Activated CD4-positive, alpha-beta T cell treated with anti-CD3 and anti-CD28 coated beads, Interleukin-2, Interleukin-4, amounts not matched to agents 100 ng/mL and 50 ng/mL, durations not matched to agents 16 hours and 8 hours (primary cell): Measurements from ENCODE around the gene SH3TC1.

ENCODE experiments used
- DNase-seq: peaks from one replicate; pipeline ENCODE4 v3.0.0-alpha.2; 2020; ENCODE audit warnings: low spot score

SH3TC1 gene

DNA sequence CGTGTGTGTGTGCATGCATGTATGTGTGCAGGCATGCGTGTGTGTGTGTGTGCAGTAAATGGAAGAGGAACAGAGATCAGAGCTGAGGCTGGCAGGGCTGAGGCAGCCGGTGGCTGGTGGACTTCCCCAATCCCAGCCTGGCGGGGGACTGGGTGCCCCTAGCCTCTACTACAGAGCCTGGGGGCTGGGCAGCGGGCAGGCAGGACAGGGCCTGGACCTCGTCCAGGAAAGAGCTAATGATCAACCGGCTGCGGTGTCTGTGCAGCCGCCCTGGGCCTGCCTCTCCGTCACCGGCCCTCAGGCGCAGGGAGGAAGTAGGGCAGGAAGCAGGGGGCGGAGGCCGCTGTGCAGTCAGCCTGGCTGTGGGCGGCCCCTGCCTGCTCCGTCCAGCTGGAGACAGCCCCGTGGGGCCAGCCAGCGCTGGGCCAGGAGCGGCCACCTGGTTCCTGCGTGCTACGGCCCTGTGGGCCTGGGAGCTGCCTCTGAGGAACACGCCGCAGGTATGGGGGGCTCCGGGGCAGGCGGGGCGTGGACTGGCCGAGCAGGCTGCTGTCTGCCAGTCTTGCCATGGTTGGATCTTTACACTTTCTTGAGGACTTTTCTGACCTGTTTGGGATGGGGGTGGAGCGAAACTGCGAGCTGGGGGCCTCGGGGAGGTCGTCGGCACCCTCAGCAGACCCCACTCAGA is at the start of gene SH3TC1:
TSS of gene SH3TC1 (plus strand) at position 385 of the 688 bp plus-strand sequence. CDS start 5,905 bp downstream, outside the sequence.
- peak; percentile 57 for DNase-seq

DNA sequence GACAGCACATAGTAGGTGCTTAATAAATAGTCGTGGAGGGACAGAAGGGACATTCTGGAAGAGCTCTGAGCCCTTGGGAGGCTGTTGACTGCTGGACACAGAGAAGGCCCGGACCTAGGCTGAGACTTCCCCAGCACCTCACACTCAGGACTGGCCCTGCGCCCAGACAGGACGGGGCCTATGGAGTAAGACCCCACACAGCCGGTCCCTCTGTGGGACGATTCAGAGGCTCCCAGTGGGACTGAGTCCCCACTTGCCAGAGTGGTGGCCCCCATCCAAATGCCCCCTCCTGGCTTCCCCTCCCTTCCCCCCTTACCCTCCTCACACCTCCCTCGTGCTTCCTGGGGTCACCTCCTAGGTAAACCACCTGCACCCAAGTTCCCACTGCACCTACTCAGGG is 49.4 kb upstream of the SH3TC1 start:
- no peak for DNase-seq

DNA sequence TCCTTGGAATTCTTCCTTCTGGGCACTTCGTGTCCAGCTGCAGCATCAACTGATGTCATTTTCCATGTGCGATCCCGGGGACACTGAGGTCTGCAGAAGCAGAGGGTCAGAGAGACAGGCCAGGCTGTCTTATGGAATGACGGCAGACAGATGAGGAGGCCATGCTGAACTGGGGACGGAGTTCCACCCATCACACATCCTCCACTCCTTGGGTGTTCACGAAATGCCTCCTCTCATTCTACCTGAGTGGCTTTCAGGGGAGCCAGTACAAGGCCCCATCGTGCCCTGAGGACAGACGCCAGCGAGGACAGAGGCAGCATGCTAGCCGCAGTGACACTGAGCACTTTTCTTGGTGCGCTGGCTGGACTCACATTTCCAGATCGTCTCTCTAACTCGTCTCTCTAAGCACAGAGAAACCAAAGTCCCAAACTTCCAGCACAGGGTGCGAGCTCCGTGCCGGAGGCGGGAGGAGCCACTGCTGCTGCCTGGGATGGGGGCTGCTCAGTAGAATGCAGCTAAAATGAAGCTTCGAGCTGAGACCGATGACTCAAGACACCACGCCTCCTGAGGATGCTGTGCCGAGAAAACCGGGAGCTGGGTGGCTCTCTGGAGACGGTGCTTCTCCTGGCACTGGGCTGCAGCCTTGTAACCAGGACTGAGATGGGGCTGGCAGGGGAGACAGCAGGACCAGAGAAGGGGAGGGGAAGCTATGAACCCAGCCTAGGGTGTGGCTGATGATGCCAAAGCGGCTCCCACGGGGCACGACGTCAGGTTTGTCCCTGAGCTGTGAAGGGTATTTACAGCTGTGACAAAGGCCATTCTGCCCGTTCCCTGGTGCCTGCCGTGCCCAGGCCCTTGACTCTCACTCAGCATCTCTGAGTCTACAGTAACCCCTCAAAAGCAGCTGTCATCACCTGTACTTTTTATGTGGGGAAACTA is 48.7 kb upstream of the SH3TC1 start:
- DNase-seq = no peak

DNA sequence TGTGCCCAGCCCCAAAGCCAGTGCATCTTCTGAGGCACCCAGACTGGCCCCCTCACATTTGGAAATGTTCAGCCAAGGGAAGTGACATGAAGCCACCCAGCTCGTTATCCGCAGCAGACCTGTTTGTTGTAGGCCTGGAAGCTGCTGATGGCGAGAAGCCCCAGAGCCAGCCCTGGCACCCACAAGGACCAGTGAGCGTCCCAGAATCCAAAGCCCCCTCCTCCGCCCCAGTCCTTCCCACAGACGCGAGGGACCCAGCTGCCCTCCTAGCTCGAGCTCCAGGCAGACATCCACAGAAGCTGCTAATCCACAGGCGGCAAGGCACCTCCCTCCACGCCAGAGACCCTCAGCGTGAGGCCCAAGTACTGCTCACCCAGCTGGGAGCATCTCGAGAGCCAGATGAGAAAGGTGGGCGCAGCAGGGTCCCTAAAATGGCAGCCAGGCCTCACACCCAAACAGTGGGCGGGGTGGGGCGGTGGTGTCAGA is 47.9 kb upstream of the SH3TC1 start:
- DNase-seq = no peak

DNA sequence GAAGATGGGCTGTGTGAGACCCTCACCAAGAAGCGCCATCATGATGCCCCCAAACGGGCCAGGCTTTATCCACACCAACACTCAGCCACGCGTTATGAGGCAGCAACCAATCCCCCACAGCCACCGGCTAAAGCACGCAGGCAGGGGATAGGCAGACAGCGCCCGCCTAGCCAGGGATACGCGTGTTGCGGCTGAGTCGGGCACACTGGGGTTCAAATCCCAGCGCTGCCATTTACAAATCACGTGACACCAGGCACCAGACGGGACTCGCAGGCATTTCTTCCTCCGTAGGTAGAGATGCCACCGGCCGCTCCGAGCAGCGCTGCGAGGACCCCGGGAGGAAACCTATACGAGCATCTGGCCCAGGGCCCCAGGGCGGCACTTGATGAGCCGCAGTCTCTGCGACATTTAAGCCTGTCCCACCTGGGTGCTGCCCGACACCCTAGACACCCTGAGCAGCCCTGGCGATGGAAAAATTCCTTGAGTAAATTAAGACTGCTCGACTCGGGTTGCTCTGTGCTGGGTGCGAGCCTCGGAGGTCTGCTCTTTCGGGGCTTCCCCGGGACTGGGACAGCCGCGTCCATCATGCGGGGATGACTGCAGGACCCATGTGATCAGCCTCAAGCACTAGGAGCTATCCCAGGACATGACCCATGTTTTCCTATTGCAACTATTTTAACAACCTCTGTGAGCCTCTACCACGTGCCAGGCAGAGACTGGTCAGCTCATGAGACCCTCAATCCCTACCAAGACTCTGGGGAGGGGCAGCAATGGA is 46.8 kb upstream of the SH3TC1 start:
- DNase-seq = no peak

DNA sequence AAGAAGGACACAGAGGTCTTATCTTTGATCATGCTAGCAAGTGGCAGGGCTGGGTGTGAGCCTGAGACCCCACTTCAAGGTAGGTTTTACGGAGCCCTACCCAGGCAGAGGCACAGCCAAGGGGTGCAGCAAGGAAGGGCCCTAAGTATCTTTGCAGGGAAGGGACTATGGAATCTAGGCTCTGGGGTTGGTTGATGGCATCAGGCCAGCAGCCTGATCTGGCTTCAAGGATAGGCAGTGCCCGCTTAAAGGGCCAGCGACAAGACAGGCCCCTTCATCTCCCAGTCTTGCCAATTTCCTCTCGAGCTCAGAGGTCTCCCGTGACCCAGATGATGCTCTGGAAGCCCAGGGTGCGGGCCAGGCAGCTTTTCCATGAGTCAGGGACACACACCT is 46.2 kb upstream of the SH3TC1 start:
- DNase-seq = no peak

DNA sequence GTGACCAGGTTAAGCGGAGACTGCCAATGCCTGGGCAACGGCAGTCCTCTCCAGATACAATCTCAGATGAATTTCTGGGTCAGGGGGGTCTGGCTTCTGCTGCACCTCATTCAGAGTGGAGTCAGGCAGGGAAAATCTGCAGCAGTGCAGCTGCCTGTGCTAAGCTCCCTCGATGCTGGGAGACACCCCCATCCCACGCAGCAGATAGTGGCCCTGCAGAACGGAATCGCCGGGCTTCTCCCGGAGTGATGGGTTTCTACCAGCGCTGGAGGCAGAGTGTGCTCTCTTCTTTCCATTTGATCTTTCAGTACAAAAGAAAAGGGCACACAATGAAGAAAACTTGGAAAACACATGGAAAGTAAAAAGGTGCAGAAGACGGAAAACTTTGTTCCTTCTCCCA is 45.6 kb upstream of the SH3TC1 start:
- DNase-seq = no peak

DNA sequence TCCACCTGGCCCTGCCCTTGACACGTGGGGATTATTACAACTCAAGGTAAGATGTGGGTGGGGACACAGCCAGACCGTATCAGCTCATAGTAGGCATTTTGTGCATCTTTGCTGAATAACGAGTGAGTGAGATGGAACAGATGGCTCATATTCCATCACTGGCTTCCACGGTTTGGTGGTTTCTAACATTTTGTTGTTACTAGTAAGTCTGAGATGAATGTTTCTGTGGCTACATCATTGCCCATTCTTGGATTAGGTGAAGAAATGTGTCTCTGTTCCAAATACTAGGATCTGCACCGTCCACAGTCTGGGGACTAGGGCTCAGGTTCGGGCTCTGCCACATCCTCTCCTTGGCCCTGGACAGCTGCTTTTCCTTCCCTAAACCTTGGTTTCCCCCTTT is 44.0 kb upstream of the SH3TC1 start:
- no peak for DNase-seq

DNA sequence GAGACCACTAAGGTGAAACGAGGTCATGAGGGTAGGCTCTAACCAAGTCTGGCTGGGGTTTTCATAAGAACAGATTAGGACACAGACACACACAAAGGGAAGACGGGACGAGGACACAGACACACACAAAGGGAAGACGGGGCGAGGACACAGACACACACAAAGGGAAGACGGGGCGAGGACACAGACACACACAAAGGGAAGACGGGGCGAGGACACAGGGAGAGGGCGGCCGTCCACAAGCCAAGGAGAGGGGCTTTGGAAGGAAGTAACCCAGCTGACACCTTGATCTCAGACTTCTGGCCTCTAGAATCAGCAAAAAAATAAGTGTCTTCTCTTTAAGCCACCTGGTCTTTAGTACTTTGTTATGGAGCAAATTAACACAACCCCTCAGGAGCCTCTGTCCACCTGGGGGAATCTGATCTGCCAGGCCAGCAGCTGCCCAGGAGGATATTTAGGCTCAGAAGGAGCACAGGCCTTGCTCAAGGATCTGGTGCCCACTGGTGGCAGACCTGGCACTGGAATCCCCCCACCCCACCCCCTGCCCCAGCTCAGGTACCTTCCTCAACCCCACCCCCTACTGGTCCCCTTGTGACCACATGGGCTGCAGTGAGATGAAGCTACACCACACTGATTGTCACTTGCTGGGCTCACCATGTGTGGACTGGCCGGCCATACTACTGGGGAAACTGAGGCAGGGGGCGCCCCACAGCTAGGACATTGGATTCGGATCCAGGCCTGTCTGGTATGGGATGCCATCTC is 43.2 kb upstream of the SH3TC1 start:
- DNase-seq = no peak

DNA sequence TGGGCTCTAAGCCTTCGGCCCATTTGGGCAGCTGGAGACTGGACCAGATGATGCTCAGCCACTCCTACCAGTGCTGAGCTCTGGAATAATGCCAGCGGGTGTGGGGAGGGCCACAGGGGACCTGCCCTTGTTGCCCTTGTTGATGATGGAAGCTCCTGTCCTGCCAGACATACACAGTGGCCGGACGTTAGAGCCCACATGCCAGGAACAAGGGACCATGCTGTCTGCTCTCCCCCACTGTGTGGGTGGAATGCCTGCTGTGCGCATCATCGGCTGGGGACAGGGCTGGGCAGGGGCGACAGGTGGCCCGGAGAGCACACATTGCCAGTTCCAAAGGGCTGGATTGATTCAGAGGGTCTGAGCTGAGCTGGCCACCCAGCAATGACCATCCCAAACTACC is 42.5 kb upstream of the SH3TC1 start:
- DNase-seq = no peak

DNA sequence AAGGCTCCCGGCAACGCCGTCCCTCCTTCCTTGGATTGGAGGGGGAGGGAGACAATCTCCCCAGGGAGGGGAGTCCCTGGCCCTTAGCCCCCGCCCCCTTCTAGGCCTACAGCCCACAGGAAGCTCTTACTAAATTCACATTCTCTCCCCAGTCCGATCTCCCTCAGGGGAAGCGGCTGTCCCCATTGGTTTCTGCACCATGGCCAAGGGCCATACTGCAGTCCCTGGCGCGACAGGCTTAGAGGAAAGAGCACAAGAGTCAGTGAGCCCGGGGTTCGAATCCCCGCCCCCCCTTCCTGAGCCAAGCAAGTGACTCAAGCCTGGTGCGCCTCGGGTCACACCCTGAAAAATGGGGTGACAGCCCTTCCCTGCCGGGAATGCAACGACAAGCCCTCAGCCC is 41.6 kb upstream of the SH3TC1 start:
- DNase-seq = no peak

DNA sequence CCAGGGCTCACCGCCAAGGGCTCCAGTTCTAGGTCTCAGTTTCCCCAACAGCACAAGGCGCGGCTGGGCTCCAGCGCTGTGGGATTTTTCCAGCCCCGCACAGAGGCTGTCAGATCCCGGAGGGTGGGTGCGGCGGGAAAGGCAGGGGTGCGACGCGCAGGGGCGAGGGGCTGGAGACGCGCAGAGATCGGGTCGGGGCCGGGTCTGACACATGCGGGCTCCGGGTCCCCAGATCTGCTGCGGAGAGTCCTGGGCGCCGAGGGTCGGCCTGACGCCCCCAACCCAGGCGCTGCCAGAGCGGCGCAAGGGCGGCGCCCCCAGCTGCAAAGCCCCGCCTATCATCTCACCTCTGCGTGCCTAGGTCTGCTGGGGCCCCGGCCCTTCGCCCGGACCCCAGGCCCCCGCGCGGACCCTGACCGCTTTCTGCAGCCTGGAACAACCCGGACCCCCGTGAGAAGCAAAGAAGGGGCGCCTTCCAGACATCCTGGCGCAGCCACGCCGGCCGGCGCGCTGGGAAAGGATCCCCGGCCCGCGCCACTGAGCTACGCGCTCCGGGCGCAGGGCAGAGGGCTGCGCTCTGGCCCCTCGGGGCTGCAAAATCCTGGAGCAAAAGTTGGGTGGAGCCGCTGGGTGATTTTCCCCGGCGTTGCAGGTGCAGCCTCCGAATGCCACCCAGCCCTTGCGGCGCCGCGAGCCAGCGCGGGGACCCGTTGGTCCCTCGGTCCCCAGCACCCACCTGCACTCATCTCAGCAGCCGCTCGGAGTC is 41.0 kb upstream of the SH3TC1 start:
- DNase-seq = no peak

DNA sequence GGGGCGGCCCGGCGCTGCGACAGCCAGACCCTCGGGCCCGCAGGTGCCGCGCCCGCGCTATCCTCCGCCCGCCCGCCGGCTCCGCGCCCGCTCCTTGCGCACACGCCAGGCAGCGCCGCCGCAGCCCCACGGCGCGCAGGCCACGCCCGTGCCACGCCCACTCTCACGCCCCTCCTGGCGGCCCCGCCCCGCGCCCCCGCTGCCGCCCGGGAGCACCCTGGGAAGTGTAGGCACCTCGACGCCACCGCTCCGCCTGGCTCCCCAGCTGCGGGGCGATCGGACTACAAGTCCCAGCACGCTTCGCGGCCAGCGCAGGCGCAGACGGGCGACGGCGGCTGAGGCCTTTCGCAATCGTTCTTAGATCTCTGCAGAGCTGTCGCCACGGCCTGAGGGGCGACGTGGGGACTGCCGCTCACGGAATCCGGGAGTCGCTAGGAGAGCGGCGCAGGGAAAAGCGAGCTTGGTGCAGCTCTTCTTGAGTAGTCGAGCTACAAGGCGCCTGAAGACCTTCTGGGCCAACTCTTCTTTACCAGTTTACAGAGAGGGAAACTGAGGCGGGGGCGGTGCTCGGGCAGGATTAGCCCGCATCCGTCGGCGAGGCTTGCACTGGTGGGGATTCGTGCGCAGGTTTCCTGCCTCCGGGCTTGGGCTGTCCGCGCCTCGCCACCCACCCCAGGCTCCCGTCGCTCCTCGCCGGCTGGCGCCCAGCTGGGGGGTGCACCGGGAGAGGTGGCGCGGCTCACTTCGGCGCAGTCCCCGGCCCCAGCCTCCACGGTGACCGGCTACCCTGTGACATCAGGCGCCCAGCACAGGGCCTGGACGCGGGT is 40.2 kb upstream of the SH3TC1 start, which contains the start of gene ABLIM2:
TSS of gene ABLIM2 (minus strand) at position 104 of the 827 bp plus-strand sequence. CDS start 124 bp downstream, outside the sequence.
- DNase-seq = peak; percentile 98

DNA sequence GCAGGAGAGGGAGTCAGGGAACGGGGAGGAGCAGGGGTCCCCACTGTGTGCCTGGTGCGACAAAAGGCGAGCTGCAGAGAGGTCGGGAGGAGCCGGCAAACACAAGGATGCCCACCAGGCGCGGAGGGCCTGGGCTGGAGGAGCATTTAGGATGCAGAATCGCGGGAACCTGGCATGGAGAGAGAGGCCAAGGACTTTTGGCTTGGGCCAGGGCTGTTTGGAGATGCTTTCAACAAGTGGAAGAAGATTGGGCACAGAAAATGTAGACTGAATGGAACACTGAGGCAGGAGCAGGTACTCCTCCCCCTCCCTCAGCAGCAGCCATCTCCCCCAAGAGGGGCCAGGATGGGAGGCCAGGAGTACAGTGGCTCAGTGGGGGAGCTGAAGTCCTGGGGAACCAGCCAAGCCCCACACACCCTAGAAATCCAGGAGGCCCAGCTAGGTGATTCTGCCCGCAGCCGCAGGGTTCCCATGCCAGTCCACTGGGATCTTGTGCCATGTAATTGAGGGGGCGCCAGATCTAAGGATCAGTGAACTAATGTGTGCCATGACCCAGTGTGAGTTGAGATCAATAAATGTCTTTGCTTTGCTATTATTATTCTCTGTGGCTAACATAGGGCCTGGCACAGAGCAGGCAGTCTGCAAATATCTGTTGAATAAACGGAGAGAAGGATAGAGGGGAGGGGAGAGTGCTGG is 39.4 kb upstream of the SH3TC1 start:
- no peak for DNase-seq

DNA sequence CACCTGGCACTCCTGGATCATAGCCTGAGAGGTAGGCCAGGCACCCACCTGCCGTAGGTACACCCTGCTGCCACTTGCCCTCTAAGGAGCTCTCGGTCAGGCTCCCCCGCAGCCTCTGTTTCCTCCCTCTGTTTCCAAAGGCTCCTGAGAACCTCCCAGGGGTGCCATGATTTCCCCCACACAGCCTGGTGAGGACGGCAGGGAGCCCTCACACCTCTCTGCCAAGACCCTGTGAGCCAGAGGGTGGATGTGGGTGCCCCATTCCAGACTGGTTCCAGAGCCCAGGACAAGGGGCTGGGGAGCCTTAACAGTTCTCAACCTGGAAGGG is 38.9 kb upstream of the SH3TC1 start:
- DNase-seq = no peak

DNA sequence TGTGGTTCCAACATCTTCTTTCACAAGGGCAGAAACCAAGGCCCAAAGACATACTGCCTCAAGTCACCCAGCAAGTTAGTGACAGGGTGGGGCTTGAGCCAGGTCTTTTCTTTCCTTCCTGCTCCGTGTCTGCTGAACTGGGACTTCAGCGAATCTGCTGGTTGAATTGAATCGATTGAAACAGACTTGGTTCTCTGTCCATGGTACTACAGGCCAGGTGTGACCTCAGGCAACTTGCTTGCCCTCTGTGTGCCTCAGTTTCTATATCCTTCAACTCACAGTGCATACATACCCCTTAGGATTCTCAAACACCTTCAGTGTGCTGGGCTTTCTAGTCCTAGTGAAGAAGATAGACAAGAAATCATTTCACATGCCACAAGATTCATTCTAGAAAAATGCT is 38.5 kb upstream of the SH3TC1 start:
- no peak for DNase-seq

DNA sequence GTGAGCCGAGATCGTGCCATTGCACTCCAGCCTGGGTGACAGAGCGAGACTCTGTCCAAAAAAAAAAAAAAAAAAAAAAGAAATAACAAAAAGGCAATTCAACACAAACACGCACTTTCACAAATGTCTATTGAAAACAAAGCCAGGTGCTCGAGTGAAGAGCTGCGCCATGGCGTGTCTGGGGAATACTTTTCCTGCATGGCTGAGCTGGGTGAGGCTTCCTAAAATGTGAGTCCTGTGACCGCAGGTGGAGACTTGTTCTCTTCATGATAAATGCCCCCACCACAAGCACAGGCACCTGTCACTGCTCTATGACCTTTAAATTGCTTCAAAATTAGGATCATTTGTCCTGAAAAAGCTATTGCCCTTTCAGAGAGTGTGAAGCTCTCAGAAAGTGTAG is 36.5 kb upstream of the SH3TC1 start:
- DNase-seq = no peak

DNA sequence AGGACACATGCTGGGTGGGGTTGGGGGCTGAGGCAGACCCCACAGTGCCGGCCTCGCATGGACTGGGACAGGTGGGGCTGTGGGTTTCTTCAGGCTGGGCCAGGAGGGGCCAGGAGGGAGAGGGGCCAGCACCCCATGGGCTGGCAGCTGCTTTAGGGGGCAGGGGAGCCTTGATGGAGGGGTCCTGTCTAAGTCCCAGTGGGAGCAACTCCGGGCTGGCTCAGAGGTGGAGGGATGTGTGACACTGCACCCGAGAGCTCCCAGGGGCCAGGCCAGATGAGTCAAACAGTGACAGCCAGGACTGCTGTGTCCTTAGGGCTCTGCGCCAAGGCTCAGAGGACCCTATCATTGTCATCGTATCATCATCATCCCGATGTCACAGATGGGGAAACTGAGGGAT is 36.1 kb upstream of the SH3TC1 start:
- no peak for DNase-seq

DNA sequence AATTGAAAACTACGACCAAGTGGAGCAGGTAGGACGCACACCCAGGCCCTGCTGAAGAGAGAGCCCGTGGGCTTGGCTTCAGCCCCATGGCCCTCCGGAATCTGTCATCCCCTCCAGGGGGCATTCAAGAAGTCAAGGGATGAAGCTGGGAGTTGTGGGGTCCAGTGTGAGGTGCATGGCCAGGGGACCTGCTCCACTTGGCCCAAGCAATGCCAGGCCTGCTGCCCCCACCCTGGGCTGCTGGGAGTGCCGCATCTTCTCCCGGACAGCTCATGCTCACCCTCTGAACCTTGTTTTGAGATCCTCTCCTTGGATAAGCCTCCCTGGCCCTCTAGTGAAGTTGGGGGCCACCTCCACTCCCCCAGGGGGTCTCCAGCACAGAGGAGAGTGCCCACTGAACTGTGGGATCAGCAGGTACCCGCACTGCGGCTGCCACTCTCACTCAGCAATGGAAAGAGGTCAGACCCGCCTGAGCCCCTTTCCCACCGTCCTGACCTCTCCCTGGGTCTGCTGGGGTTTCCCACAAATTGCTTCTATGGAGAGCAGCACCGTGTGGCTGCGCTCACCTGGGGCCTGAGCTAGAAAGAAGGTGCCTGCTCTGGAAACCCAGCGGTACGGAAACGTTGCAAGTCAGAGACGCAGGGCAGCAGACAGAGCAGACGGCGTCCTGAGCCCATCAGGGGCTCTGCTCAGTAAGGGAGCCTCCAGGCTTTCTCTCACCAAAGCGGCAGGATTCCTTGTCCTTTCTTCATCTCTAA is 35.5 kb upstream of the SH3TC1 start:
- DNase-seq = no peak
